Measurements from ENCODE around the gene TMEM269. TPM values are rescaled to one million over a fixed set of nuclear protein-coding genes. Genes with fewer than 3 reads are reported as not detected.

TMEM269 gene
- total and polyA plus RNA-seq, 2 experiments from 2014 or later: 0.12 to 0.40 TPM

GRCh38 chr1:42737986-42738677 lies 46.7 kb upstream of the TMEM269 start:
- no peak for TF ChIP-seq CTCF (IDR thresholded peaks at IDR 0.05; ENCODE audit: poor library complexity)
- no peak for TF ChIP-seq EZH2phosphoT487 (IDR thresholded peaks at IDR 0.05; ENCODE audit: low read depth, severe bottlenecking, unreplicated experiment)
- no peaks in the 10 kb centered on the region for H3K9me3 ChIP-seq (ENCODE audit: low read depth)
- H3K36me3 ChIP-seq (replicated peaks; ENCODE audit: insufficient read depth, low read depth): no peaks in the 10 kb centered on the region
- no peak overlapping the region for H2AFZ ChIP-seq
- H3K4me3 ChIP-seq: no peak overlapping the region
- H4K20me1 ChIP-seq (ENCODE audit: insufficient read depth, poor library complexity, severe bottlenecking): no peaks in the 10 kb centered on the region
- H3K27me3 ChIP-seq: no peaks in the 10 kb centered on the region
- no peak overlapping the region for H3K4me2 ChIP-seq
- peaks cover 25% of the 10 kb centered on the region for H3K4me1 ChIP-seq (ENCODE audit: insufficient read depth)
- no peaks in the 10 kb centered on the region for H3K79me2 ChIP-seq
- H3K27ac ChIP-seq: no peak overlapping the region
- WGBS (ENCODE audit: low lambda C conversion rate, missing lambda C conversion rate): 93% methylated on average over 16 of the region's 21 CpGs
- no peaks in the 10 kb centered on the region for H3K9me2 ChIP-seq (replicated peaks; ENCODE audit: insufficient read depth)
- DNase-seq (ENCODE audit: low spot score): no peak

- no peaks in the 10 kb centered on the region for H3K9me3 ChIP-seq (ENCODE audit: low read depth)
- WGBS (ENCODE audit: low lambda C conversion rate, missing lambda C conversion rate): 93% methylated on average over 8 of the region's 8 CpGs
- no peak for DNase-seq (ENCODE audit: low spot score)
- H3K27ac ChIP-seq: no peak overlapping the region
- H3K4me3 ChIP-seq: no peak overlapping the region
- H3K4me1 ChIP-seq (ENCODE audit: insufficient read depth): peaks cover 30% of the 10 kb centered on the region
- no peak overlapping the region for H2AFZ ChIP-seq
- H3K36me3 ChIP-seq (replicated peaks; ENCODE audit: insufficient read depth, low read depth): no peaks in the 10 kb centered on the region
- TF ChIP-seq EZH2phosphoT487 (IDR thresholded peaks at IDR 0.05; ENCODE audit: low read depth, severe bottlenecking, unreplicated experiment) (no peak), EZH2 (IDR thresholded peaks at IDR 0.05; ENCODE audit: borderline replicate concordance) (no peak), CTCF (IDR thresholded peaks at IDR 0.05; ENCODE audit: poor library complexity) (no peak)
- no peaks in the 10 kb centered on the region for H4K20me1 ChIP-seq (ENCODE audit: insufficient read depth, poor library complexity, severe bottlenecking)
- H3K4me2 ChIP-seq: no peak overlapping the region
- H3K9me2 ChIP-seq (replicated peaks; ENCODE audit: insufficient read depth): no peaks in the 10 kb centered on the region
- H3K79me2 ChIP-seq: no peaks in the 10 kb centered on the region
- H3K27me3 ChIP-seq: no peaks in the 10 kb centered on the region
Observed at GRCh38 chr1:42738678-42739226, 46.0 kb upstream of the TMEM269 start.

GRCh38 chr1:42739753-42740700 lies 44.8 kb upstream of the TMEM269 start, which contains the start of gene CLDN19:
Gene CLDN19 (minus strand): TSS chr1:42740236. CDS start chr1:42740063, 173 bp downstream.
- peak within 1 kb of the TSS; percentile 71 for H3K4me2 ChIP-seq
- H3K27me3 ChIP-seq: no peaks in the 10 kb centered on the region
- H3K27ac ChIP-seq: no peak within 1 kb of the TSS
- peaks cover 20% of the 10 kb centered on the region for H3K4me1 ChIP-seq (ENCODE audit: insufficient read depth)
- H3K9me3 ChIP-seq (ENCODE audit: low read depth): no peaks in the 10 kb centered on the region
- no peaks in the 10 kb centered on the region for H3K36me3 ChIP-seq (replicated peaks; ENCODE audit: insufficient read depth, low read depth)
- 66% methylated on average over 20 of the region's 27 CpGs for WGBS (ENCODE audit: low lambda C conversion rate, missing lambda C conversion rate)
- TF ChIP-seq EZH2 (IDR thresholded peaks at IDR 0.05; ENCODE audit: borderline replicate concordance) (no peak), CTCF (IDR thresholded peaks at IDR 0.05; ENCODE audit: poor library complexity) (no peak), EZH2phosphoT487 (IDR thresholded peaks at IDR 0.05; ENCODE audit: low read depth, severe bottlenecking, unreplicated experiment) (no peak)
- peak within 1 kb of the TSS; percentile 35 for H2AFZ ChIP-seq
- no peaks in the 10 kb centered on the region for H3K9me2 ChIP-seq (replicated peaks; ENCODE audit: insufficient read depth)
- no peaks in the 10 kb centered on the region for H3K79me2 ChIP-seq
- DNase-seq (ENCODE audit: low spot score): peak; percentile 64
- H3K4me3 ChIP-seq: no peak within 1 kb of the TSS
- no peaks in the 10 kb centered on the region for H4K20me1 ChIP-seq (ENCODE audit: insufficient read depth, poor library complexity, severe bottlenecking)
